ENCODE data around the gene CYBA.
A peak's percentile ranks its signal among the peaks of the same experiment; 100 is the strongest.

Gene CYBA

DNA sequence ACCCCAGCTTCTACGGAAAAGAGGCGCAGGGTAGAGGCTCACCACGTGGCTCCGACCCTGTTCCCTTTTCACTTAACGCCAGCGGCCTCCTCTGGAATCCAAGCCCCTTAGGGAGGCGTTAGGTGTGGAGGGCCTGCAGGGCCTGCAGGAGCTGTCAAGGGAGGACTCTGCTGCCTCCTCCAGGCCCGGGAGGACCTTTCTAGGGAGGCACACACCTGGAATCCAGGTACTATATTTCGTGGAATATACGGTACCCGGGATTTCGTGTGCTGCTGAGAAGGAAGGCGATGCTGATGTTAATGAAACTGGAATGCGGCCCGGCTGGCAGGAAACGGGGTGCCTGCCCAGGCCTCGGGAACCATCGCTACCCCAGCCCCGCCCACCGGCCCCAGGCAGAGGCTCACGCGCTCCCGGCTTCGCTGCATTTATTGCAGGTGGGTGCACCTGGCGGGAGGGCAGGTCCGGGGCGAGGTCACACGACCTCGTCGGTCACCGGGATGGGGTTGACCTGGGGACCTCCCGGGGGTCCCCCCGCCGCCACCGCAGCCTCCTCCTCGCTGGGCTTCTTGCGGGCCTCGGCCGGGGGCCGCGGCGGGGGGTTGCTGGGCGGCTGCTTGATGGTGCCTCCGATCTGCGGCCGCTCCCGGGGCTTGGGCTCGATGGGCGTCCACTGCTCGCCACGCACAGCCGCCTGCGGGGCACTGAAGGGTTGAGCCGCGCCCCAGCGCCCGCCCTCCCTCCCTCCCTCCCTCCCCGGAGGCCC, 7.8 kb downstream of the CYBA start:
- no peak for DNase-seq

GRCh38 chr16:88640498-88641247, 10.2 kb downstream of the CYBA start:
- DNase-seq = no peak

DNA sequence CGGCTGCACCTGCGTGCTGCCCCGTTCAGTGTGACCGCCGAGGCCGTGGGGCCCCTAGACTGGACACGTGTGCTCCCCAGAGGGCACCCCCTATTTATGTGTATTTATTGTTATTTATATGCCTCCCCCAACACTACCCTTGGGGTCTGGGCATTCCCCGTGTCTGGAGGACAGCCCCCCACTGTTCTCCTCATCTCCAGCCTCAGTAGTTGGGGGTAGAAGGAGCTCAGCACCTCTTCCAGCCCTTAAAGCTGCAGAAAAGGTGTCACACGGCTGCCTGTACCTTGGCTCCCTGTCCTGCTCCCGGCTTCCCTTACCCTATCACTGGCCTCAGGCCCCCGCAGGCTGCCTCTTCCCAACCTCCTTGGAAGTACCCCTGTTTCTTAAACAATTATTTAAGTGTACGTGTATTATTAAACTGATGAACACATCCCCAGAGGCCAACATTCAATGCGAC, 10.8 kb downstream of the CYBA start:
- DNase-seq = no peak

GRCh38 chr16:88639231-88640038, 11.4 kb downstream of the CYBA start:
- no peak for DNase-seq

- DNase-seq = peak; percentile 68
Measured at GRCh38 chr16:88638323-88639230, 12.3 kb downstream of the CYBA start, which contains the start of gene IL17C. TSS of gene IL17C (plus strand) at chr16:88638572. CDS start at chr16:88638642, 70 bp downstream.

- no peak for DNase-seq
Measured at GRCh38 chr16:88636488-88637265, 14.2 kb downstream of the CYBA start.

DNA sequence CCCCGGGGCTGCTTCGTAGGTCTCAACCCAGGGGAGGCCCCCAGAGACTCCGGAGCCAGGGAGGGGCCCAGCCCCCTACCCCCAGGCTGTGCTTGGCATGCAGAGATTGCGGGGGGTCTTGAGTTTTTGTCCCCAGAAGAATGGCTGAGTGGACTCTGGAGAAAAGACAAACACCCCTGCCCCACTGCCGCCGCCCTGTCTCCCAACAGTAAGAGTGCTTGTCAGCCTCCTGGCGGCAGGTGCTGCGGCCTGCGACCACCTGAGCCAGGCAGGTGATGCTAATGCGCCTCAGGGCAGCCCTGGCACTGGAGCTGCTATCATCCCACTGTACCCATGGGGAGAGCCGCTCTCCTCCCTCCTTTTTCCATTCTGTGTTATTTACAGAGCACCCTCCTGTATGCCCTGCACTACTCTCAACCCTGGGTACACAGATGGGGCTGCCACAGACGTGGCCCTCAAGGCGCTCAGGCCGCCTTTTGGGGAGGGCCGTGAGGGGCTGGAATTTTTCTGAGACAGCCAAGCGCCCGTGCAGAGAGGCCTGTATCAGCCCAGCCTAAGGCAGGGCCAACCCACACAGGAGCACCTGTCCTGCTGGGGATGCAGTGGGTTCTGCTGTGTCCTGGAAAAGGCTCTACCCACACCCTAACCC, 15.1 kb downstream of the CYBA start:
- no peak for DNase-seq

DNA sequence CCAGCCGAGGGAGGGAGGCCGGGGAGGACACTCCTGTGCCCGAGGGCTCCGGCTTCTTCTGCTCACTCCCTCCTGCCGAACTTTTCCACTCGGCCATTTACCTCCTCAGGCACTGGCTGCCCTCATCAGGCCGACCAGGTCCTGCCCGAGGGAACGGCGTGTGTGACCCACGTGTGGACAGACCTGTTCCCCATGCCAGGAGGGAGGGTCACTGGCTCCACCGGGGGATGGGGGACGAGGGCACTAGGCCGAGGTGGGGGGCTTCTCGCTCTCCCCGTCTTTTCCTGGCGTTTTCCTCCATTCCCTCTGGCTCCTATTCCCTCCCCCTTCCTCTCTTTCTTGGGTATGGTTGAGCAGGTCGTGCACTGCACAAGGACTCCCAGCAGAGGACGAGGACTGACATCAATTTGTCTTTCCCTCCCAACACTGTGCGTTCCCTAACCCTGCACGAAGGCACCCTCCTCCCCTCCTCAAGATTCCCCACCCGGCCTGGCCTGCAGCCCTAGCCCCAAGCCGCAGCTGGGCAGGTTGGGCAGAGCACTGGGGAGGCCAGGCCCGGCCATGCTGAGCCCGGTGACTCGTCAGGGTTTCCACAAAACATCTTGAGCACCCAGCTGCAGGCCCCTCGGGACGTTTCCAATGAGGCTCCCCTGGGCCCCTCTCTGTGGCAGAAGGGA, 15.7 kb downstream of the CYBA start:
- DNase-seq = no peak

DNA sequence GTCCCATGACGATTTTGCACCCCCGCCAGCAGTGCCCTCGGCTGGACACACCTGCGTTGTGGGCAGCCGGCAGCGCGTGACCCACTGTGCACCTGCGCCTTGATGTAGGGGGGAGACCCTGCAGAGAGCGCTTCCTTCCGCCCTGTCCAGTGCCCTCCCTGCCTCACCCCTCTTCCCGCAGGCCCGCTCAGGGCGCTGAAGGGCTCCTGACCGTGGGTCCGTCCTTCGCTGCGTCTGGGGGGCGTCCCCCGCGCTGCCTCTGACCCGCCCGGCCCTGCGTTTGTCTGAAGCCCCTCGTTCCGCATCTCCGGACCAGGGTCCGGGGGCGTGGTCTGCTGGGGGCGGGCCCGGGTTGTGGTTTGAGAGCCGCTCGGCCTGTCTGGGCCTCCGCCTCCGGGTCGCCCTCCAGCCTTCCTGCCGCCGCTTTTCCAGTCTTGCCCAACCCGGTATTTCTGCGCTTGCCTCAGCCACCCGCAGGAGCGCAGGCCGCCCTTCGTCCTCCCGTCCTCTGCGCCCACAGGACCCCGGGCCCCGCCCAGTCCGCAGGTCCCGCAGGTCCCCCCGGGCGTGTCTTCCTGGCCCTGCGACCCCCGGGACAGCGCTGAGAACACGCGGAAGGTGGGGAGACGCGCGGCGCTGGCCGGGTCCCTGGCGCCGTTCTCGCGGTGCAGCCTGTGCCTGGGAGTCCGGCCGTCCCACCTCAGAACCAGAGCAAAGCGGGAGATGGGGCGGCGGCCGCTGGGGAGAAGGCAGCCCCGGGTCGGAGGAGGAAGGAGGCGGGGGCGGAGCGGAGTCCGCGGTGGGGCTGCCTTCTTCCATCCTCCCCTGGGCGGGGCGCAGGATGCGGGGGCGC, 16.5 kb downstream of the CYBA start:
- DNase-seq = no peak

DNA sequence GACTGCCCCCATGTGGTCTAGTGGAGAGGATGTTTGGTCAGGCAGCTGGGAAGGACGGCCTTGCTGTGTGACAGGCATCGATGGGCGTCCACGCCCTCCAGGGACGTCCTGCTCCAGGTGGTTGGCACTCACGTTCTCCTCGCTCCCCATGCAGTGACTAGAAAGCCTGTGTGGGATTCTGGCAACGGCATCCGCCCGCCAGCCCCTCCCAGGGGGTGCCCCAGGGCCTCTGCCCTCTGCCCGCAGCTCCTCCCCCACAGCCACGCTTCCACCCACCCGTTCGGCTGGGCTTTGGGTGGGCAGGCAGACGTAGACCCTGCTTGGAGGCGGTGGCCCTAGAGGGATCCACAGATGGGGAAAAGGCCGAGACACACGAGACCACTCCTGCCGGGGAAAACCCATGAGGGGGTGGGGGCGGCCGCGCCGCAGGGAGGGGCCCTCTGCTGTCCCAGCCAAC, 17.1 kb downstream of the CYBA start:
- DNase-seq = no peak

DNA sequence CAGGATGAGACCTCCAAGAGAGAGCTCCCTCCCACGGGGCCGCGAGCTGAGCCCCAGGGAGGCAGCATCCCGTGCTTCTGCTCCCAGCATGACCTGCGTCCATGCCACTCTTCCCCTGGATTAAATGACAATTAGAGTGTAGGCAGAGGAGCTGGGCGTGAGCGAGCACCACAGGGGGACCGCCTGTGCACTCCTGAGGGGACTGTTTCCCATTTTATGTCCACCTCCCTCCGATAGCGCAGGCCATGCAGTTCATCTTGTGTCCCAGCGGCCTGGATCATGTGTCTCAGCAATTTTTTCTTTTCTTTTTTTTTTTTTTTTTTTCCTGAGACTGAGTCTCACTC, 18.3 kb downstream of the CYBA start:
- DNase-seq = no peak

- DNase-seq = no peak
Measured at GRCh38 chr16:88631920-88632586, 18.8 kb downstream of the CYBA start.

DNA sequence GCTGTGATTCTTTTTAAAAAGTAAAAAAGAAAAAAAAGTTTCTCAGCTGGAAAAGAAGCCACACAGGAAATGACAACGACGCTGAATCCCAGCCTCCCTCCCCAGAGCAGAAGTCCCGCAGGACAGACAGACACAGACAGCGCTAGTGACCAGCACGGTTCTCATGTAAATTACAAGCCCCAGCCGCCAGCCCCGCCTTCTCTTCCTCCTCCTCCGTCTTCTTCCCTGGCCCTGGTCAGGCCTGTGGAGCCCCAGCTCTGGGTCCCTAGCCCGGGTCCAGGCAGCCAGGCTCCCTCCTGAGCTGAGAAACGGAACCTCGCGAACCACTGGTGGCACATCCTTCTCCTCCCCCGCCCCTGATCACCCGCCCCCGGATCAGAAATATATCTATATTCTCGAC, 19.5 kb downstream of the CYBA start:
- no peak for DNase-seq

- DNase-seq = no peak
Measured at GRCh38 chr16:88630941-88631340, 19.9 kb downstream of the CYBA start.

- DNase-seq = no peak
Measured at GRCh38 chr16:88630433-88630832, 20.4 kb downstream of the CYBA start.

DNA sequence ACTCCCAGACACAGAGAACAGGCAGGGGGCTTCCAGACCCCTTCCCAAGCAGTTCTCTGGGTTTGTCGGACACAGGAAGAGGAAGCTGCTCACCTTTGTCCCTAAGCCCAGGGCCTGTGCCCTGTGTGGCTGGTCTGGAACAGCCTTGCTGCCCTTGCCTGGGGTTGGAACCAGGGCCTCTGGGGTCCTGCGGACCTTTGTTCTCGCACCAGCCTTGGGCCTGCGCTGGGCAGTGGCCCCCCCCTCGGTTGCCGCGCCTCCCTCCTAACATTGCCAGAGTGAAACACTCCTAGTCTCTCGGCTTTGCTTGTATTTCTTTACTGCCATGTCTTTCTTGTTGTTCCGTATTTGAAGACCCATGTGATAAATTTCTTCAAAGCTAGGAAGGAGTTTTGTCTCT, 21.0 kb downstream of the CYBA start:
- DNase-seq = no peak

GRCh38 chr16:88628512-88628974, 22.3 kb downstream of the CYBA start:
- DNase-seq = no peak

GRCh38 chr16:88627531-88628411, 23.1 kb downstream of the CYBA start:
- DNase-seq = no peak

Measured in NCI-H2107 (cell line).